ENCODE results near the gene SPOCK2. TPM values are rescaled to one million over a fixed set of nuclear protein-coding genes. Genes with fewer than 3 reads are reported as not detected.
"Not testable (repeated sequence)": the region's sequence is repeated elsewhere in the genome, so short reads cannot be mapped to it uniquely, and the experiment has no call there.

SPOCK2 gene
- total RNA-seq, 1 donor from 2014 or later, result 0.78 TPM

DNA sequence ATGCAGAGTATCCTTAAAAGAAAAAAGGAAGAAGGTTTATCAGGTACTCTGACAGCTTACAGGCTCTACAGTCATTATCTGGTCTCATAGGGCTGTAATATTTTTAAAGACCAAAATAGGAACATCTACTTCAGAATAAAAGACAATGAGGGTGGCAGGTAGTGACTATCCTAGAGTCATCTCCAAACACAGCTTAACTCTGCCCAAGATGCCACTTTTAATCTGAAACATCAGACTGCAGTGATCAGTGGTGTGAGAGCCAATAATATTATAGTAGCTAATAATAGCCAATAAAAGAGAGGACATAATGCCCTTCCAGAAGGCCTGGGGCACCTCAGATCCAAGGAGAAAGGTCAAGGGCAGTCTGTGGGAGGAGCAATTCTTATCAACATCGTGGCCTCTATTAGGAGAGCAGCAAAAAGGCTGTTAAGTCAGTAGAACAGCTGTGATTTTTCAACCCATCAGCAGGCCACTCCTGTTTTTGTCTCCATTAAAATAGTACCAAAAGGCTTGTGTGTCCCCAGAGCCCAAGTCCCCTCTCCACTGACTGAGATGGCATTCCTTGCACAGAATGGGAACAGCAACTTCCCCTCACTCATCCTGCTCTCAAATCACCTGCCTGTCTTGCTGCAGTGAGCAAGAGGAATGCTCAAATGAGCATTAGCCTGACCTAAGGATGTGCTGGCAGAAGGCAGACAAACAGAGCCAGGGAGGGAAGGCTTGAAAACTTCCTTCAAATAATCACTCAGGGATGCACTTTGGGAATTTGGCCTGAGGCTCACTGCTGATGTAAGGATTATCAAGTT lies 20.7 kb upstream of the SPOCK2 start:
- peak; percentile 24 for DNase-seq (ENCODE audit: low read depth)

DNA sequence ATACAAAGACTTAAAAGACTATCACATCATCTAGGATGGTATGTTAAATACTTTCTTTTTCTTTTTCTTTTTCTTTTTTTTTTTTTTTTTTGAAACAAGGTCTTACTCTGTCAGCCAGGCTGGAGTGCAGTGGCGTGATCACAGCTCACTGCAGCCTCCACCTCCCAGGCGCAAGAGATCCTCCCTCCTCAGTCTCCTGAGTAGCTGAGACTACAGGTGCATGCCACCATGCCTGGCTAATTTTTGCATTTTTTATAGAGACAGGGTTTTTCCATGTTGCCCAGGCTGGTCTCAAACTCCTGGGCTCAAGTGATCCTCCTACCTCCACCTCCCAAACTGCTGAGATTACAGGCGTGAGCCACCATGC lies 19.6 kb upstream of the SPOCK2 start:
- not testable (repeated sequence) for DNase-seq (ENCODE audit: low read depth)

DNA sequence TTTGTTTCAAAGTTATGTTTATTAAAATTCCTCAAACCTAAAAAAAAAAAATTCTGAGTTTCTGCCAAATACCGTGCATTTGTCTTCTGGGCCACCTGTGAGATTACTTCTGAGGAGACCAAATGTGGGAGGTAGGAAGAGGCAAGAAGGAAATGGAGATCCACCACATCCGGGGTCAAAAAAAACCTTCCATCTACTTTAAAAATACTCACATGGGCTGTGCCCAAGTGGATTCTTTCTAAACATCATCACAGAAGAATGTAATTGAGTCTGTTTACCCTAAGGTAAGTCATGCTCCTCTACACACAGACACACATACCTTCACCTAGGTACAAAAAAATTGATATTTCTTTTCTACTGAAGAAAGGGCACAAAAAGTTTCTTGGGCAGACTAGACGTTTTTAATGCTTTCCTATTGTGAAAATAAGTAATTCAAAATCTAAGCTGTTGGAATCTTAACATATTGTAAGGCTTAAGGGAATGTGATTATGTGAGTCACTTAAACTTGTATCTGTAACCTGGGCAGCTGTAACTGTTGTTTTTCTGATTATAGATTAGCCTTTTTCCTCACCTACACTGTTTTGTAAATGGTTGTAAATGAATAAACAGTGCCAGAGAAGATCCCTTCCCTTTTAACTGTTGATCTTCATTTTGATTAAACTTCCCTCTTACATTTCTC lies 19.1 kb upstream of the SPOCK2 start:
- peak; percentile 7 for DNase-seq (ENCODE audit: low read depth)

DNA sequence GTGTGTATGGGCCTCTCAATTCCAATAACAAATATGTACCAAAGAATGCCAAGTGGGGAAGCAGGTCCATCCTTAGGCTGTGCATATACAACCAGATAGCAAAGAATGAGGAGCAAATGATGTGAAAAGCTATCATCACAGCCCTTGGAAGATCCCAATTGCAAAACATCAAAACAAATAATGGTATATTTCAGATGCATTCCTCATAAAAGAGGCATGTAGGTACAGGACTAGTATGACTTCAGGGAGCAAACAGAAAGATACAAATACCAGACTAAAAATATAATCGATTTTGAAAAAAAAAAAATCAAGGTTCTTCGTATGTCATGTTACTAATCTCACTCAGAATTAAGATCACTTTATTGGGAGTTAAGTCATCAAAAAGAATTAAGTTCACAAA lies 18.5 kb upstream of the SPOCK2 start:
- DNase-seq (ENCODE audit: low read depth), result no peak

DNA sequence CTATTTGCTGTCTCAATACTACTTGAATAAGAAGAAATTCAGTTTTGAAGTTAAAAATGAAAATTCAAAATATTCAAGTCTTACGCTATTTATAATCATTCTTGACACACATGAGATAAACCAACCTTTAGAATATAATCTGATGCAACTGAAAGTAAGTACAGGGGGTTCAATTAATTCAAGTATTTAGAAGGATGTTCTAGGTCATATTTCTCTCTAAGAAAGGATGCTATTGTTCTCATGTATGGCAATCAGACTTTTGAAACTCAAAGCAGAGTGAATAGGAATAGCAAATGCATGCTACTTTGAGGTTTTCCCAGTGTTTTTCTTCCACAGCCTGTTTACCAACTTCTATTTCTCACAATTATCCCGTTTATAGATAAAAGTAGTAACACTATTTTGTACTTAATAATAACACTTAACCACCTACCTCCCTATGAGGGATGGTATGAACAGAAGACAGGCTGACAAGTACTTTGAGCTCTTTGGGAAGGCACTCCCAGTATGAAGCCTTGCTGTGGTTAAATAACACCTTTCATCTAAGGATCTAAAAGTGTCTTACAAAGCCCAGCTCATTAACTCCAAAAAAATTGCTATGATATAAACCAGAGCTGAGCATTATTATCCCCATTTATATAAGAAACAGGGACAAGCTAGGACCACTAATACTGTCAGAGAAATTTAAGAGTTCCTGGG lies 18.0 kb upstream of the SPOCK2 start:
- DNase-seq (ENCODE audit: low read depth), result no peak

DNA sequence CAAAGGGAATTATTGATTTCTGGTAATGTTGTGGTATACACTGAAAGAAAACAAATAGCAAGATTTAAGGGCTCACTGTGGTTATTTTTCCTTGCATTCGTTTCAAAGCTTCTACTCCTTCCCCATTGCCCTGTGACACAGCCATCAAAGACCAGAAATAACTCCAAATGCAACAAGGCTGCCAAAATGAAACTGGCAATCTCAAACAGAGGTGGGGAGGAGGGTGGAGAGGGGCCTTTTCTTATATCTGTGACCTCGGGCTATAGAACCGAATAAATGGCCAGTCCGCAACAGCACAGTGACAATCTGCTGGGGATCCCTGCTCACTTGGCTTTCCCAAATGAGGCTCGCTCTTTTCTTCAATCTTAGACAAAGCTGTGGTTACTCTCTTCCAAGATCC lies 17.4 kb upstream of the SPOCK2 start:
- DNase-seq (ENCODE audit: low read depth), result no peak

DNA sequence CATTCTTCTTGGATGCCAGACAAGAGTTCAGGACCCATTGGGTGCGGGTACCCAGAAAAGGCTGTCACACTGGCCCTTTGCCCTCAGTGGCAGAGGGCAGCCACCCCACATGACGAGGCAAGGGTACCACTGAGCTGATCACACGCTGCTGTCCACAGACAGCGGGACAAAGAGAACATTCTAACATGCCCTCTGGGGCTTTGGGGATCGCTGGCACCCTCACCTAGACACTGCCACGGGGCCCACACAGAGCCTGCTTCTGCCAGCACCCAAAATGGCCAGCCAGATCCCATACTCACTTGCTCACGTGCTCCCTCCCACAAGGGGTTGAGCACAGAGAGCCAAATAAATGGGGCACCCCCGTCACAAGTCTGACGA lies 16.7 kb upstream of the SPOCK2 start:
- no peak for DNase-seq (ENCODE audit: low read depth)

DNA sequence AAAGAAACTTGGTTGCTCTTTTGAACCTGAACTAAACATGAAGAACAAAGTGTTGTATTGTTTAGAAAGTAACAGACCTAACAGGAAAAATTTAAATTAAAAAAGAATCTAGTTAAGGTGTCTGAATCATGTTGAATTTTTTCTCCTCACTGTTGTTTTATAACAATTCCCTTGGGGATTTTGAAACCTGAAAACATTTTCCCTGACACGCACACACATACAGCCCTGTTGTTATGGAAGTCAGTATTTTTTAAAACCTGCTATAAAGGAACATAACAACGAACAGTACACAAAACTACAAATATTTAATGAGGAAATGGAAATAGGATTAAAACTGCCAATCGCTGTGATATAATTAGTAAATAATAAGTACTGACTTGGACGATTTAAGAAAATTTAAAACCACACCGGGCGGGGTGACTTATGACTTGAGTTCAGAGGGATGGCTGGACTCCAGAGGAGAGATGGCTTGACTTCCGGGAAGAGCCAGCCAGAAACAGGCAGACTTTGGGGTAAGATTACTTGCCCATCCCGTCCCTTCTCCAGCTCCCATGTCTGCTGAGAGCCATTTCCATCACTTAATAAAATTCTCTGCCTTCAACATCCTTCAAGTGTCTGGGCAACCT lies 16.2 kb upstream of the SPOCK2 start:
- DNase-seq (ENCODE audit: low read depth), result peak; percentile 30

DNA sequence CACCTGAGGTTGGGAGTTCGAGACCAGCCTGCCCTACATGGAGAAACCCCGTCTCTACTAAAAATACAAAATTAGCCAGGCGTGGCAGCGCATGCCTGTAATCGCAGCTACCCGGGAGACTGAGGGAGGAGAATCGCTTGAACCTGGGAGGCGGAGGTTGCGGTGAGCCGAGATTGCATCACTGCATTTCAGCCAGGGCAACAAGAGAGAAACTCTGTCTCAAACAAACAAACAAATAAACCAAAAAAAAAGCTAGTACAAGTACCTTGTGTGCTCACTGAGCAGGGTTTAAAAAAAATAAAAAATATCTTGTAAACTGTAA lies 11.2 kb upstream of the SPOCK2 start:
- DNase-seq (ENCODE audit: low read depth), result no peak

DNA sequence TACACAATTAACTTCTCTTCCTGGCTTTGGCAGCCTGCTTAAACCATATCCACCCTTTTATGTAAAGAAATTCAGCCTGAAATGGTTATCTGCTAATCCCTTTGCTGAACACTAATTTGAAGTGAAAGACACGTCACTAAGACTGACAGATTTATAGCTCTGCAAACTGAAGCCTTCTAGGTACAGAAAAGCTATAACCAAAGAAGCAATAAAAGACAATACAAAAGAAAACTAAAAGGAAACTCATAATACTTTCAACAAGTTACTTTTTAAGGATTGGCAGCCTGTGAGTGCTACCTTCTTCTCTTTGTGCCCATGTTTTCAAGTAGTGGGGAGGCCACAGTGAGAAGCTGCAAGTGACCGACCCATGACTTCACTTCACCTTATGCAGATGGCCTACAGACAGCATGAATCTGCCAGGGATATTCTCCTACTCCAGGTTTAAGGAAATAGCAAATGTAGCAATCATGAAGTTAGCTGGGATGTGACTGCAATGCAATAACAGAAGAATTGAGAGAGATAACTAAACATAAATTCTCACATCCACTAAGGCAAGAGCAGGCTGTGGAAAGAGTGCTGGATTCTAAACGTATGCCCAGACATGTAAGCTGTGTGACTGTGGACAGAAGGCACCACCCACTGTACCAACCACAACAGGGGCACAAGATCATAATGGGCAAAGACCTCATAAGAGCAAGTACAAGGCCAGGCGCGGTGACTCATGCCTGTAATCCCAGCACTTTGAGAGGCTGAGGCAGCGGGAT lies 10.7 kb upstream of the SPOCK2 start:
- no peak for DNase-seq (ENCODE audit: low read depth)

DNA sequence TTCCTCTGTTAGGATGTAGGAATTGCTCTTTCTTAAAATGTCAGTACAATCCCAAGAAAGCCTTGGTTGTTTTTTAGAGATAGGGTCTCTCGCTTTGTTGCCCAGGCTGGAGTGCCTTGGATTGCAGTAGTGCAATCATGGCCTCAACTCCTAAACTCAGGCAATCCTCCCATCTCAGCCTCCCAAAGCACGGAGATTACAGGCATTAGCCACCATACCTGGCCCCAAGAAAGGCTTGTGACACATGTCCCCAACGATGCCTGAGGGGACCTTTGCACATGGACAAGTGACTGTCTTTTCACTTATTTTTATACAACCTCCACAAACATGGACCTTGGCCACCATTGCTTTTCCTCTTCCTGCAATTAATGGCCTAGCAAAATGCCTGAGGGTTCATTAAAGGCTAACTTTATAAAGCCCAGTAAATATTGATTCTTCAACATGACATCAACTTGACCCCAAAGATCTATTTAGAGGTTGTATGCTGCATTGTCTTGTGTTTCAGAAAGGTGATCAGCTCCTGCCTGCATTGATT lies 10.0 kb upstream of the SPOCK2 start:
- no peak for DNase-seq (ENCODE audit: low read depth)

DNA sequence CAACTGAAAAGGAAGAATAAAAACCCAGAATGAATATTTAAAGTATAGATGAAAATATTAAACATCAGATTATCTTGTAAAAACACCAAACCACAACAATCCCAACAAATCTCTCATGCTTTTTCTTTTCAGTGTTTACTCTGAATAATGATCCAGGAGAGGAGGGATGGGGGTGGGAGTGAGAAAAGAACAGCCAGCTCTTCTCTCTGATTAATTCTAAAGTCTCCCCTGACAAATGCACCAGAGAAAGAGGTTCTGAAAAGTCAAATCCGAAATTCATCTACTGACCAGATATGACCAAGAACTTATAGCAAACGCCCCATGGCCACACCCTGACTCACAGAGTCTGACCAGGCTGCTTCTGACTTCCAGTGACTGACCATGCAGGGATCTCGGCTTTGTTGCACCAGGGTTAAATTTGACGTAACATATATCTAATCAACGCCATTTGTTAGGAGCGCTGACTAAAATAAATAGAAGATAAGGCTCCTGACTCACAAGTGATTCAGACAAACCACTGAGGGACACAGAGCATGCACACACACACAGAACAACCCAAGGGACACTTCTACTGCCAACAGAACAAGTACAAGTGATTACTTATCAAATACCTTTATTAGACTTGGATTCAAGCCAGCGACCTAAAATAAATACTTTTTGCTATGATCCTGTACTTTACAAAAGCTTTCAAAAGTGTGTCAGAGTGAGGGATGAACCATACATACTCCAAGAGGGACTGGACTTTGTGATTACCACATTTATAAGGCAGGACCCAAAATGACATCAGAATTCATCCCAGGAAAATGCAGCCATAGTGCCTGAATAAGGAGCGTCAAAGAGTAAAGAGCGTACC lies 9.3 kb upstream of the SPOCK2 start:
- peak; percentile 59 for DNase-seq (ENCODE audit: low read depth)

DNA sequence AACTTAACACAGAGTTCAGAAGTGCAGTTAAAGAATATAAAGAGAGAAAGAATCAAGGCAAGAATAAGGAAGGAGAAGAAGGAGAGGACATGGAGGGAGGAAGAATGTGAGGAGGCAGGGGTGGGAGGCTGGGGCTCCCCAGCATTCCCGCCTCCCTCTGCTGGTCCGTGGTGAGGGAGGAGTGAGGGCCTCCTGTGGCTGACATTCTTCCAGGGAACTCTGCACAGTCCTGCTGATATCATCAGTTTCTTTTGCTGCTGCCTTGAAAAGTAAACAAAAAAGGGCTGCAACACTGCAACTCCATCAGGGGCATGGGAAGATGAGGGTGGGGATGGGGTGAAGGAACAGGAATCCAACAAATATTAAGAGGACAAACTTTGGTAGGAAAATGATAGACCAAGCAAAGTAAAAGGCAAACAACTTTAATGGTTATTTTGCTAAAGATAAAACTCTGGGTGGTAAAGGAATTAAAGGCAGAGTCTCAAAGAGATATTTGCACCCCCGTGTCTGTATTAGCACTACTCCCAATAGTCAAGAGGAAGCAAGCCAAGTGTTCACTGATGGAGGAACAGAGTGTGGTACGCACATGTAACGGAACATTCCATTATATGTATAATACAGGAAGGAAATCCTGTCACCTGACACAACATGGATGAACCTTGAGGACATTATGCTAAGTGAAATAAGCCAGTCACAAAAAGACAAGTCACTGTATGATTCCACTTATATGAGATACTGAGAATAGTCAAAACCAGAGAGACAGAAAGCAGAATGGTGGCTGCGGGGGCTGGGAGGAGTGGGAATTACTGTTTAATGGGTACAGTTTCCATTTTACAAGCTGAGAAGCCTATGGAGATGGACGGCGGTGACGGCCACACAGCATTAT lies 8.0 kb upstream of the SPOCK2 start:
- DNase-seq (ENCODE audit: low read depth), result peak; percentile 18

DNA sequence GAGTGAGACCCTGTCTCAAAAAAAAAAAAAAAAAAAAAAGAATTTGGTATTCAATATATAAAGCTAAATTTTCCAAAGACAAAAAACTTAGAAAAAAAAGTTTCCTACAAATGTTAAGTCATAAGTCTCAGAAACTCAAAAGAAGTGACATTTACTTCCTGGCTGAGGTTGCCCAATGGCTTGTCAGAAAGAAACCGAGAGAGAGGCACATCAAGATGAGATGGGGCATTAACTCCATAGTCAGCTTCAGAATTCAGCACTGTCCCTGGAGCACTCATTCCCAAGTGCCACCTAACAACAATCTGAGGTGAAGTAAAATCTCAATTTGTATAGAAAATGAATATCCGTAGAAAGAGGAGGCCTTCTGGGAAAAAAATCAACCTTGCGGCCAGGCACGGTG lies 6.8 kb upstream of the SPOCK2 start:
- DNase-seq (ENCODE audit: low read depth), result no peak

DNA sequence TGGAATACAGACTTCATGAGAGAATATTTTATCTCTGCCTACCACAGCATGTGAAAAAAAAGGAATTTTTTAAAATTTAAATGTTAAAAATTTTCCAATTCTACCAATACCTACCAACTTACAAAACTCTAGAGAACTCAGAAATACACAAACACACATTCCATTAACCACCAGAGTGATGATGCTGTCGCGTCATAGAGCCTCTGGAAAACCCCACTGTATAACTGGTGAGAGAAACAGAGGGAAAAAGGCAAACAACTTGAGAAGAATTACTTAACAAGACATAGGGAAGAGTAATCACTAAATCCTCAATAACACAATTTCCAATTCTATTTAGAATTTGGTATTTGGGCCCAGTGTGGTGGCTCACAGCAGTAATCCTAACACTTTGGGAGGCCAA lies 6.2 kb upstream of the SPOCK2 start:
- no peak for DNase-seq (ENCODE audit: low read depth)

DNA sequence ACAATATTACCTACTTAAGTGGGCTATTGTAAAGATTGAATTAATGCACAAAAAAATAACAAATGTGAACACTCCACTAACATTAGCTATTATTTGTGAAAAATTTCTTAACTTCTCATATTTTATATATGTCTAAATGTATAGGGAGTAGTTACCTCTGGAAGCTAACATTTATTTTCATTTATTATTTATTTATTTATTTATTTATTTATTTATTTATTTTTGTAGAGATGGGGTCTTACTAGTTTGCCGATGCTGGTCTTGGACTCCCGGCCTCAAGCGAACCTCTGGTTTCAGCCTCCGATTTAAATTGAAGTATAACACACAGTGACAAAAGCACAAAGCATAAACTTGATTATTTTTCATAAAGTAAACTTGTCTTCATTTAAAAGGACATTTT lies 5.1 kb upstream of the SPOCK2 start:
- no peak for DNase-seq (ENCODE audit: low read depth)

DNA sequence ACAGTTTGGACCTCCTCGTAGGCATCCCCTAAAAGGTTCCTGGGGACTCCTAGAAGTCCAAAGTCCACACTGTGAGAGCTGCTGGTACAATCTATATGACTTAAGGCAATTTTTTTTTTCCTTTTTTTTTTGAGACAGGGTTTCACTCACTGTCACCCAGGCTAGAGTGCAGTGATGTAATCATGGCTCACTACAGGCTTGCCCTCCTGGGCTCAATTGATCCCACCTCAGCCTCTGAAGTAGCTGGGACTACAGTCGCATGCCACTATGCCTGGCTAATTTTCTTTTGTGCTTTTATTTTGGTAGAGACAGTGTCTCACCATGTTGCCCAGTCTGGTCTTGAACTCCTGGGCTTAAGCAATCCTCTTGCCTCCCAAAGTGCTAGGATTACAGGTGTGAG lies 4.6 kb upstream of the SPOCK2 start:
- DNase-seq (ENCODE audit: low read depth), result no peak

DNA sequence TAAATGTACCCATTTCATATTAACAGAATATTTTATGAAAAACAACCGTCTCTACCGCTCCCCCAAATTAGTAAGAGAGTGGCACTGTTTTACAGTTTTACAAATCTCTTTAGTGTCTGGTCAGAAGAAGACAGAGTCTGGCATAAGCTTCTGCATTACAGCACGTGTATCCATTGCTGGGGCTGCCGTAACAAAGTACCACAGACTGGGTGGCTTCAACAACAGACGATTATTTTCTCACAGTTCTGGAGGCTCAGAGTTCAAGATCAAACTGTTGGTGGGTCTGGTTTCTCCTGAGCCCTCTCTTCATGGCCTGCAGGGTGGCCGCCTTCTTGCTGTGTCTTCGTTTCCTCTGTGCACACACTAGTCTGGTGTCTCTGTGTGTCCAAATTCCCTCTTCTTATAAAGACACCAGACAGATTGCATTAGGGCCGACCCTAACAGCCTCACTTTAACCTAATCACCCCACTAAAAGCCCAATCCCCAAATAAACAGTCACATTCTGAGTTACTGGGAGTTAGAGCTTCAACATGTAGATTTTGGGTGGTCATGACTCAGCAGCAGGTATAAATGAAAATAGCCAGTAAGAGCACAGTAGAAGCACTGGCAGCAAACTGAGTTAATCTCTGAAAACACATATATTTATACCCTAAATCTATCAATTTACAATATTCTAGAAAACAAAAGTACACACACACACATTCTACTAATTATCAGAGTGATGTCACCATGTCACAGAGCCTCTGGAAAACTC lies 4.0 kb upstream of the SPOCK2 start:
- DNase-seq (ENCODE audit: low read depth), result no peak
